A673 (cell line): Measurements from ENCODE around the gene CEP72. TPM values are rescaled to one million over a fixed set of nuclear protein-coding genes. Genes with fewer than 3 reads are reported as not detected.

Experiments used
- BruUV-seq: library from RNA; stranded (reverse); fragments of 400-500 nt; replicated peaks from 2 replicates; lab custom pipeline; 2021; lab: Mats Ljungman, UMichigan
- CTCF ChIA-PET: fragments of 300-600 bp; sonication (Branson Sonifier 250); formaldehyde crosslinking; loops from one replicate; lab custom pipeline; 2022; ENCODE audit warnings: antibody characterized with exemption; lab: Charles Lee
- POLR2A ChIA-PET: fragments of 300-600 bp; sonication (Branson Sonifier 250); formaldehyde crosslinking; loops from one replicate; lab custom pipeline; 2022; ENCODE audit warnings: antibody characterized with exemption; ENCODE audit not compliant: low non-redundant PET; lab: Charles Lee
- DNase-seq: peaks from one replicate; pipeline ENCODE4 v3.0.0-alpha.2; 2015; ENCODE audit warnings: low spot score
- H3K27ac ChIP-seq: fragments of 200-600 bp; sonication (generic); 2 replicates; pipeline ENCODE4 v1.5.1; 2016; ENCODE audit warnings: mixed run types, low read depth, mild to moderate bottlenecking, mixed read lengths, antibody characterized with exemption, low read length; ENCODE audit not compliant: poor library complexity, severe bottlenecking
- H3K27me3 ChIP-seq: fragments of 200-600 bp; sonication (generic); replicated peaks from 2 replicates; pipeline ENCODE4 v1.6.1; 2017; ENCODE audit warnings: mixed run types, low read depth, mild to moderate bottlenecking, mixed read lengths, antibody characterized with exemption, low read length; ENCODE audit not compliant: insufficient read depth, poor library complexity
- H3K36me3 ChIP-seq: fragments of 200-600 bp; sonication (generic); 2 replicates; pipeline ENCODE4 v1.6.1; 2016; ENCODE audit warnings: mixed run types, mild to moderate bottlenecking, mixed read lengths, antibody characterized with exemption, low read length; ENCODE audit not compliant: insufficient read depth, poor library complexity, severe bottlenecking
- H3K4me1 ChIP-seq: fragments of 200-600 bp; sonication (generic); 2 replicates; pipeline ENCODE4 v1.6.1; 2017; ENCODE audit warnings: mixed run types, mild to moderate bottlenecking, mixed read lengths, antibody characterized with exemption, low read length; ENCODE audit not compliant: insufficient read depth, poor library complexity, severe bottlenecking
- H3K4me3 ChIP-seq: fragments of 200-600 bp; sonication (generic); 2 replicates; pipeline ENCODE4 v1.5.1; 2016; ENCODE audit warnings: low read depth, mixed run types, mild to moderate bottlenecking, mixed read lengths, low read length; ENCODE audit not compliant: poor library complexity, severe bottlenecking
- H3K9me3 ChIP-seq: fragments of 200-600 bp; sonication (generic); 2 replicates; pipeline ENCODE4 v1.6.1; 2016; ENCODE audit warnings: mixed run types, low read depth, mild to moderate bottlenecking, mixed read lengths, antibody characterized with exemption, low read length; ENCODE audit not compliant: poor library complexity, severe bottlenecking
- EZH2 ChIP-seq: fragments of 200-600 bp; sonication (generic); IDR thresholded peaks from 2 replicates; pipeline ENCODE4 v1.6.1; 2017; ENCODE audit warnings: borderline replicate concordance, low read depth, mild to moderate bottlenecking, mixed read lengths, antibody characterized with exemption, low read length; ENCODE audit not compliant: poor library complexity, severe bottlenecking
- intact Hi-C: fragments of 100-400 bp; cut with micrococcal nuclease; formaldehyde crosslinking; loops from one replicate; pipeline ENCODE4 v1.10.0; 2022; ENCODE audit not compliant: unreplicated experiment
- total RNA-seq: library from RNA; stranded (reverse); gene quantifications from 2 replicates; pipeline ENCODE4 v1.2.3, GENCODE V29; 2021
- TF ChIP-seq, protein P1 (sequence below): fragments of 300-800, 200-600 bp; sonication (generic); conservative IDR thresholded peaks from 2 replicates; pipeline ENCODE4 v1.5.1; 2017; ENCODE audit warnings: low read depth, mild to moderate bottlenecking, antibody characterized with exemption, low read length, moderate library complexity, mixed read lengths

Gene CEP72
- total RNA-seq, 1 experiment from 2014 or later, result 37.2 TPM

DNA sequence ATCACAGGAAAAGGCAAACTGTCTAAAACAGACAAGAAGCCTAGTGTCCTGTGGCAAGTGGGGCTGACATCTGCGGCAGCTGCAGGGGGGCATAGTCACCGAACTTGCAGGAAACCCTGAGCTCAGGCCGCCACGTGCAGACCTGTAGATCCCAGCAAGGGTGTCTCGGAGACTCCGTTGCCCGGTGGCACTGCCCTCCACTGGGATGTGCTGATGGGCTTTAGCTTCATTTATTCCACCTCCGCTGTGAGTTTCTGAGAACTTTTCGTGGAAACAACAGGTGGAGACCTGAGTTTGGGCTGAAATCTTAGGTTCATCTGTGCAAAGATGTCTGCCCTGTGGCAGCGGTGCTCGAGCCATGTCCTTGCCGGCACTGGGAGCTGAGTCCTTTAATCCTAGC is 22.1 kb downstream of the CEP72 start:
- no peak for DNase-seq
- Histone ChIP-seq H3K27ac (no peak overlapping the region), H3K4me1 (no peaks in the 10 kb centered on the region), H3K27me3 (no peaks in the 10 kb centered on the region), H3K9me3 (no peaks in the 10 kb centered on the region), H3K36me3 (peaks cover 37% of the 10 kb centered on the region), H3K4me3 (no peak overlapping the region)
- intact Hi-C loops, result no loop called here
- ChIA-PET POLR2A (no interaction called here), CTCF (no interaction called here)
- no TSS peak for BruUV-seq
- no peak for TF ChIP-seq EZH2
- TF ChIP-seq, protein P1, sequence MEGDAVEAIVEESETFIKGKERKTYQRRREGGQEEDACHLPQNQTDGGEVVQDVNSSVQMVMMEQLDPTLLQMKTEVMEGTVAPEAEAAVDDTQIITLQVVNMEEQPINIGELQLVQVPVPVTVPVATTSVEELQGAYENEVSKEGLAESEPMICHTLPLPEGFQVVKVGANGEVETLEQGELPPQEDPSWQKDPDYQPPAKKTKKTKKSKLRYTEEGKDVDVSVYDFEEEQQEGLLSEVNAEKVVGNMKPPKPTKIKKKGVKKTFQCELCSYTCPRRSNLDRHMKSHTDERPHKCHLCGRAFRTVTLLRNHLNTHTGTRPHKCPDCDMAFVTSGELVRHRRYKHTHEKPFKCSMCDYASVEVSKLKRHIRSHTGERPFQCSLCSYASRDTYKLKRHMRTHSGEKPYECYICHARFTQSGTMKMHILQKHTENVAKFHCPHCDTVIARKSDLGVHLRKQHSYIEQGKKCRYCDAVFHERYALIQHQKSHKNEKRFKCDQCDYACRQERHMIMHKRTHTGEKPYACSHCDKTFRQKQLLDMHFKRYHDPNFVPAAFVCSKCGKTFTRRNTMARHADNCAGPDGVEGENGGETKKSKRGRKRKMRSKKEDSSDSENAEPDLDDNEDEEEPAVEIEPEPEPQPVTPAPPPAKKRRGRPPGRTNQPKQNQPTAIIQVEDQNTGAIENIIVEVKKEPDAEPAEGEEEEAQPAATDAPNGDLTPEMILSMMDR, result no peak

- BruUV-seq, result no TSS peak
- Histone ChIP-seq H3K4me1 (no peaks in the 10 kb centered on the region), H3K27me3 (no peaks in the 10 kb centered on the region), H3K4me3 (no peak overlapping the region), H3K36me3 (peaks cover 45% of the 10 kb centered on the region), H3K9me3 (no peaks in the 10 kb centered on the region), H3K27ac (no peak overlapping the region)
- no peak for DNase-seq
- ChIA-PET POLR2A (interaction anchor here (0.7 kb wide), 1 partner anchor 127 kb away, joined by 3 read pairs; no protein-coding TSS in a partner anchor), CTCF (no interaction called here)
- TF ChIP-seq EZH2, result no peak
- TF ChIP-seq, protein P1, result no peak
- intact Hi-C loops, result no loop called here
These were observed 23.3 kb downstream of the CEP72 start for GRCh38 chr5:635306-636055.

GRCh38 chr5:636951-637350 is 24.8 kb downstream of the CEP72 start:
- intact Hi-C loops, result no loop called here
- peaks cover 57% of the 10 kb centered on the region for H3K36me3 ChIP-seq
- H3K9me3 ChIP-seq, result no peaks in the 10 kb centered on the region
- H3K27me3 ChIP-seq, result no peaks in the 10 kb centered on the region
- no peaks in the 10 kb centered on the region for H3K4me1 ChIP-seq
- H3K27ac ChIP-seq, result no peak overlapping the region
- TF ChIP-seq, protein P1, result no peak
- POLR2A ChIA-PET, result no interaction called here
- no peak for DNase-seq
- CTCF ChIA-PET, result no interaction called here
- BruUV-seq, result no TSS peak
- H3K4me3 ChIP-seq, result no peak overlapping the region
